Measurements from ENCODE around the gene FIP1L1.

GRCh38 chr4:53365486-53366300 lies 11.7 kb upstream of the FIP1L1 start, which contains the start of gene SCFD2:
- TF ChIP-seq POLR2A (IDR thresholded peaks at IDR 0.05) (peak in 1 of 2 donors; percentile 23), CTCF (IDR thresholded peaks at IDR 0.05) (no peak)
